Ovary (tissue), 9 donors: ENCODE measurements around the gene NUDT22. TPM values are rescaled to one million over a fixed set of nuclear protein-coding genes. Genes with fewer than 3 reads are reported as not detected.

Experiments used
- DNase-seq, 5 donors: peaks; one replicate each; pipeline ENCODE4 v3.0.0-alpha.2; 2019 to 2020
- H3K27ac ChIP-seq, 2 donors: fragments of 200-600 bp; one replicate each; pipeline versions ENCODE4 v1.5.1 to v1.8.0; 2019 to 2022
- H3K27me3 ChIP-seq: fragments of 200-600 bp; one replicate; pipeline ENCODE4 v1.8.0; 2022
- H3K36me3 ChIP-seq: fragments of 200-600 bp; sonication (generic); one replicate; pipeline ENCODE4 v1.5.1; 2019
- H3K4me1 ChIP-seq: one replicate; pipeline ENCODE4 v1.8.1; 2013; ENCODE audit warnings: mild to moderate bottlenecking, moderate library complexity; ENCODE audit not compliant: insufficient read depth
- H3K4me3 ChIP-seq: fragments of 200-600 bp; sonication (generic); one replicate; pipeline ENCODE4 v1.5.1; 2017
- H3K9me3 ChIP-seq, 2 donors: fragments of 200-600 bp in 1 of 2; sonication (generic) in 1 of 2; one replicate each; pipeline versions ENCODE4 v1.5.1 to v1.8.1; 2013 to 2019; ENCODE audit warnings: mild to moderate bottlenecking in 1 of 2, moderate library complexity in 1 of 2
- CTCF ChIP-seq, 3 donors: fragments of 450-650 bp in 2 of 3; fragments of 200-600 bp in 1 of 3; IDR thresholded peaks; one replicate each; pipeline versions ENCODE4 v1.5.1 to v1.8.0; 2016 to 2022; ENCODE audit warnings: antibody characterized with exemption in 3 of 3, mild to moderate bottlenecking in 1 of 3
- EP300 ChIP-seq: sonication (generic); formaldehyde crosslinking; IDR thresholded peaks from one replicate; pipeline ENCODE4 v1.6.1; 2017; ENCODE audit warnings: antibody characterized with exemption
- POLR2A ChIP-seq: fragments of 450-650 bp; IDR thresholded peaks from one replicate; pipeline ENCODE4 v1.6.1; 2017; ENCODE audit warnings: antibody characterized with exemption, mild to moderate bottlenecking, moderate library complexity
- WGBS, 3 donors: extraction: QIAGEN DNeasy Blood & Tissue Kit in 1 of 3; methylation state at CpG; one replicate each; pipeline versions ENCODE4 v1.1.5 to v1.1.7; 2013 to 2017; 5-methylcytosine and 5-hydroxymethylcytosine counted together
- intact Hi-C, 4 donors: fragments of 100-400 bp; cut with DNase I; formaldehyde crosslinking; loops; one replicate each; pipeline versions ENCODE4 v1.11.0 to v1.15.1; 2022 to 2023
- polyA plus RNA-seq, 2 donors: library from polyadenylated mRNA; stranded (reverse); fragments of 200-250 nt in 1 of 2; fragments of 350-450 nt in 1 of 2; fragmentation: Illumina TruSeq in 1 of 2; extraction: RNeasy Lipid Tissue Mini Kit (QIAGEN cat#74804) in 1 of 2; gene quantifications; one replicate each; pipeline ENCODE4 v1.2.3, GENCODE V29; 2013 to 2014
- total RNA-seq, 7 donors: library from RNA; depleted of rRNA in 2 of 7; stranded (reverse); fragments of >200 nt in 2 of 7; fragmentation: NEBNext Ultra II Directional in 3 of 7; extraction: Animal tissue kit (Norgen Biotek cat#: 25700) in 3 of 7; gene quantifications; one replicate each; pipeline versions ENCODE4 v1.1.0 to v1.2.4, GENCODE V29; 2016 to 2023
- donor health status: DM: no; HTN: no; CAD: no; lungs with moderate emphysema.
- donor health status: DM: no; HTN: no; CAD: no.
- donor health status: Bipolar disorder and iron deficiency.
- donor health status: DM: yes; HTN: yes; CAD: no.
- donor health status: DM: no; HTN: no; CAD: no.
- donor health status: DM: yes; HTN: yes; CAD: no.

NUDT22 gene
- total and polyA plus RNA-seq, 9 donors = 4.8 to 52.7 (median 36.8) TPM

- 93 to 95% (median 94%) methylated on average over 23 to 24 of the region's 24 CpGs for WGBS, 3 donors
- no peaks in the 10 kb centered on the region for H3K27me3 ChIP-seq
Measured at GRCh38 chr11:64210301-64211020, 15.6 kb upstream of the NUDT22 start.

GRCh38 chr11:64211181-64211872 is 14.7 kb upstream of the NUDT22 start:
- Histone ChIP-seq H3K27ac (no peak overlapping the region), H3K4me1 (peaks cover 4% of the 10 kb centered on the region), H3K27me3 (no peaks in the 10 kb centered on the region), H3K4me3 (no peak overlapping the region), H3K9me3 (no peaks in the 10 kb centered on the region), H3K36me3 (no peaks in the 10 kb centered on the region)
- TF ChIP-seq EP300 (no peak), POLR2A (no peak), CTCF (IDR thresholded peaks at IDR 0.05) (no peak)
- no peak for DNase-seq
- intact Hi-C loops = no loop called here
- WGBS, 3 donors = 82 to 89% (median 84%) methylated on average over 27 to 30 of the region's 30 CpGs

More at GRCh38 chr11:64210301-64211020, 15.6 kb upstream of the NUDT22 start:
- Histone ChIP-seq H3K27ac (no peak overlapping the region), H3K4me1 (peaks cover 4% of the 10 kb centered on the region), H3K36me3 (no peaks in the 10 kb centered on the region), H3K4me3 (no peak overlapping the region), H3K9me3 (no peaks in the 10 kb centered on the region)
- TF ChIP-seq CTCF (IDR thresholded peaks at IDR 0.05) (no peak), POLR2A (no peak), EP300 (no peak)
- no peak for DNase-seq
- intact Hi-C loops = no loop called here

- intact Hi-C loops = no loop called here
- no peak for DNase-seq
- no peak overlapping the region for H3K4me3 ChIP-seq
- TF ChIP-seq CTCF (IDR thresholded peaks at IDR 0.05) = no peak
- no peak for TF ChIP-seq EP300
- no peak for TF ChIP-seq POLR2A
- no peaks in the 10 kb centered on the region for H3K9me3 ChIP-seq
- H3K4me1 ChIP-seq = no peaks in the 10 kb centered on the region
- no peak overlapping the region for H3K27ac ChIP-seq
- WGBS, 3 donors = 78 to 88% (median 86%) methylated on average over 6 of the region's 6 CpGs
- no peaks in the 10 kb centered on the region for H3K27me3 ChIP-seq
- no peaks in the 10 kb centered on the region for H3K36me3 ChIP-seq
Measured at GRCh38 chr11:64216879-64217278, 9.2 kb upstream of the NUDT22 start.

- Histone ChIP-seq H3K27ac (no peak overlapping the region), H3K9me3 (no peaks in the 10 kb centered on the region), H3K4me1 (peaks cover 3% of the 10 kb centered on the region), H3K27me3 (no peaks in the 10 kb centered on the region), H3K4me3 (no peak overlapping the region), H3K36me3 (no peaks in the 10 kb centered on the region)
- TF ChIP-seq EP300 (no peak), POLR2A (no peak), CTCF (IDR thresholded peaks at IDR 0.05) (no peak)
- peak in 2 of 5 donors; percentile 22 to 29 for DNase-seq
- intact Hi-C loops = no loop called here
- WGBS, 3 donors = 46 to 66% (median 56%) methylated on average over 8 to 11 of the region's 11 CpGs
Measured at GRCh38 chr11:64218628-64219353, 7.3 kb upstream of the NUDT22 start.
